GM18517 (cell line): ENCODE results near the gene TMPO.
A peak's percentile ranks its signal among the peaks of the same experiment; 100 is the strongest.
"Not testable (repeated sequence)": the region's sequence is repeated elsewhere in the genome, so short reads cannot be mapped to it uniquely, and the experiment has no call there.

Experiments used
- ATAC-seq: cut with Tn5 transposase; IDR thresholded peaks from one replicate; pipeline ENCODE4 v1.9.1; 2021; ENCODE audit warnings: mild to moderate bottlenecking, moderate library complexity; ENCODE audit not compliant: unreplicated experiment

Gene TMPO

DNA sequence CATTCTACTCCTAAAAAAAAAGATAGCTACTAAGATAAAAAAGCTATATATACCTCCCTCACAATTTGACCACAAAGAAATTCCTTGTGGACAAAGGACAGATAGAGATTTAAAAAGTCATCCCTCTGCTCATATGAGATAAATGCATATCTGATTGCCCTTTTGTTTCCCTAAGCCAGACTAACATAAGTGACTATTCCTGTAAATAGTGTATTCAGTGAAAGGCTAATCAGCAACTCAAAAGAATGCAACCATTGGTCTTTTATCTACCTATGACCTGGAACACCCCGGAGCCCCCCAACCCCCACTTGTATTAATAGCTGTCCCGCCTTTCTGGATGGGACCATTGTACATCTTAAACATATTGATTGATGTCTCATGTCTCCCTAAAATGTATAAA is 6.3 kb upstream of the TMPO start:
- ATAC-seq = no peak

- not testable (repeated sequence) for ATAC-seq
These were observed 3.6 kb upstream of the TMPO start for GRCh38 chr12:98511806-98512205.

DNA sequence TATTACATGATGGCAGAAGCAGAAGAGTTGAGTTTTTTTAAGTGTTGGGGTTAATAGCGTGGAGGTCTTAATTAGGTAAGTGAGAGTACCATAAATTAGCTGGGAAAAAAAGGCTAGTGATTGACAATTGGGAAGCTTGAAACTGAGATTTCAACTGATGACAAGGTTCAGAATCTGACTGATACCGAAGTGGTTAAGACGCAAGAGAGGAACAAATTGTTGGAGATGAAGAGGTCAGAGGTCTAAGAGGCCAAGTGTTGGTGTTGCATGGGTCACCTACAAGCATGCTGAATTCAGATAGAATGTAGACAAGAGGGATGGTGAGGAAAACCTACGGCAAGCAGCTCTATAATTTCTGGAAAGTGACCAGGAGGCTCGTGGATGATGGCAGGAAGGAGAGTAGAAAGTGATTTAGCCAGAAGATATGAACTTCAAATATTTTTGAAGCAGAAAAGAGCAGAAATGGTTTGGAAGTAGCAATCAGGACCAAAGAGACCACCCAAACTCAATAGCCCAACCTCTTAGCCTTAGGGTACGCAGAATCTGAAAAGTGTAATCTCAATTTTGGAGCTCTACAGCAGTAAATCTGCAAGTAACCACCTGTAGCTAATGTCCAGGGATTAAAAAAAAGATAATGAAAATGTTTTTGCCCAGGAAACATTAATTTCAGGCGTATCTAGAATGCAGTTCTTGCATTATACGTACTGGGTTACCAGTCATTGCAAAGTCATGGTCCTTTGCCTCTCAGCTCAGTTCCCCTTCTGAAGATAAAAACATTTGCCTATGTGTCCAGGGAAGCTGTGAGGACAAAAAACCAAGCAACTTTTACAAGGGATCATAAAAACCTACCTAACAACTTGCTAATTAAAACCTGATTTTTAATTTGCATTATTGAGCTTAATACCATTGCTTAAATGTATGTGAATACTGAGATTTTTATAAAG is 1.7 kb upstream of the TMPO start:
- no peak for ATAC-seq

GRCh38 chr12:98514982-98515286 is 456 bp upstream of the TMPO start:
- ATAC-seq = no peak

DNA sequence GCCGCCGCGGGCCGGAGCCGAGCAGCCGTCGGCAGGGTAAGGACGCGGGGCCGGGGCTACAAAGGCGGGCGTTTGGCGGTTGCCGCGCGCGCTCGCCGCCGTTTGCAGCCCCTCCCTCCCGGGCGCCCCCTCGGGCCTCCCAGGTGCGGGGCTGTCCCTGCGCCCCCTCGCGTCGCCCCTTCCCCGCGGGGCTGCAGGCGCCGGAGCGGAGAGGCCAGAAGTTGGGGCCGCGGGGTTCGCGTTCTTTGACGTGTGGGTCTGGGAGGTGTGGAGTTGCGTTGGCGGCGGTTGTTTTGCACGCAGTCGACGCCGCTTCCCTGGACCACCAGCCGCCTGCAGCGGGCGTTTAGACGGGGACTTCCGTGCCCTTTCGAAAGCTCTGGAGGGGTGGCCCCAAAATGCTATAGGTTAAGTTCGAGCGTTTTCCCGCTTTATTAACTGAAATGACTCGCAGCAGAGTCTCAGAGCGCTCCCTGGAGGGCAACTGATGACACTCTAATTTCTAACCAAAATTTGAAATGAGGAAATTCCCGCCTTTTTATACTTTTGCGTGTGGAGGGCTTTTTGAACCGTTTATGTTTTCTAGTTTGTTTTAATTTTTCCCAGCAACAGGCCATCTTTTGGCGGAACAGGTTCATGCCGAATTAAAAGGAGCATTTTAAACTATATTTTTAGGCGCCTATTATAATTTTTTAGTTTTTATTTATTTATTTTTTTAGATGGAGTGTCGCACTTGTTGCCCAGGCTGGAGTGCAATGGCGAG is 902 bp downstream of the TMPO start:
- peak; percentile 75 for ATAC-seq

- ATAC-seq = no peak
These were observed 4.0 kb downstream of the TMPO start for GRCh38 chr12:98519257-98519907.

DNA sequence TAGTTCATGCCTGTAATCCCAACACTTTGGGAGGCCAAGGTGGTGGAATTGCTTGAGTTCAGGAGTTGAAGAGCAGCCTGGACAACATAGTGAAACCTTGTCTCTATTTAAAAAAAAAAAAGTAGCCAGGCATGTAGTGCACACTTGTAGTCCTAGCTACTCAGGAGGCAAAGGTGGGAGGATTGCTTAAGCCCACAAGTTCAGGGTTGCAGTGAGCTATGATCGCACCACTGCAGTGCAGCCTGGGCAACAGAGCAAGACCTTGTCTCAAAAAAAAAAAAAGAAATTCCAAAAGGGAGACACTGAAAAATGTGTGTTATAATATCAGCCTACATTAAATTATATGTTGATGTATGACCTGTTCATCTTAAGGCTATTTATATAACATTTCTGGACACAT is 14.7 kb downstream of the TMPO start:
- no peak for ATAC-seq

DNA sequence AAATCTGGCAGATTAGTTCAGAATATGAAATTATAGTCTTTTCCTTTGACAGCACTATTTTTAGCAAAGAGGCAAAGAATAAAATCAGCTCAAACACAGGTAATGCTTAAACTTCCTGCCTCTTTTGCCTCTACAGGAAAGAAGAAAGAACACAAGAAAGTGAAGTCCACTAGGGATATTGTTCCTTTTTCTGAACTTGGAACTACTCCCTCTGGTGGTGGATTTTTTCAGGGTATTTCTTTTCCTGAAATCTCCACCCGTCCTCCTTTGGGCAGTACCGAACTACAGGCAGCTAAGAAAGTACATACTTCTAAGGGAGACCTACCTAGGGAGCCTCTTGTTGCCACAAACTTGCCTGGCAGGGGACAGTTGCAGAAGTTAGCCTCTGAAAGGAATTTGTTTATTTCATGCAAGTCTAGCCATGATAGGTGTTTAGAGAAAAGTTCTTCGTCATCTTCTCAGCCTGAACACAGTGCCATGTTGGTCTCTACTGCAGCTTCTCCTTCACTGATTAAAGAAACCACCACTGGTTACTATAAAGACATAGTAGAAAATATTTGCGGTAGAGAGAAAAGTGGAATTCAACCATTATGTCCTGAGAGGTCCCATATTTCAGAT is 17.4 kb downstream of the TMPO start:
- no peak for ATAC-seq

GRCh38 chr12:98533723-98534251 is 18.4 kb downstream of the TMPO start:
- ATAC-seq = no peak

- ATAC-seq = no peak
These were observed 22.6 kb downstream of the TMPO start for GRCh38 chr12:98538031-98538430.

- no peak for ATAC-seq
These were observed 28.3 kb downstream of the TMPO start for GRCh38 chr12:98543701-98544100.

DNA sequence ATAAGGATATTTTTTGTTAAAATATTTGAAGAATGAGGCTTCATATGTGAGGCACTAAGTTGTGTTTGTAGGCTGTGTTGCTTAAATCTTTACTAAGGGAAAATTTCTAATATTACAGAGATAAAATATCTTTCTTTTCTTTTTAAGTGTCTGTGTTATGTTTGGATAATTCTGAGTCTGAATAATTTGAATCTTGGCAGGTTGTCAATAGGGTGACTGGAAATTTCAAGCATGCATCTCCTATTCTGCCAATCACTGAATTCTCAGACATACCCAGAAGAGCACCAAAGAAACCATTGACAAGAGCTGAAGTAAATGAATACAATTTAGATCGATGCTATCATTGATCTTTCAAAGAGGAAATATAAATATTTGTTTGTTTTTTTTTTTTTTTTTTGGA is 29.4 kb downstream of the TMPO start:
- ATAC-seq = no peak

DNA sequence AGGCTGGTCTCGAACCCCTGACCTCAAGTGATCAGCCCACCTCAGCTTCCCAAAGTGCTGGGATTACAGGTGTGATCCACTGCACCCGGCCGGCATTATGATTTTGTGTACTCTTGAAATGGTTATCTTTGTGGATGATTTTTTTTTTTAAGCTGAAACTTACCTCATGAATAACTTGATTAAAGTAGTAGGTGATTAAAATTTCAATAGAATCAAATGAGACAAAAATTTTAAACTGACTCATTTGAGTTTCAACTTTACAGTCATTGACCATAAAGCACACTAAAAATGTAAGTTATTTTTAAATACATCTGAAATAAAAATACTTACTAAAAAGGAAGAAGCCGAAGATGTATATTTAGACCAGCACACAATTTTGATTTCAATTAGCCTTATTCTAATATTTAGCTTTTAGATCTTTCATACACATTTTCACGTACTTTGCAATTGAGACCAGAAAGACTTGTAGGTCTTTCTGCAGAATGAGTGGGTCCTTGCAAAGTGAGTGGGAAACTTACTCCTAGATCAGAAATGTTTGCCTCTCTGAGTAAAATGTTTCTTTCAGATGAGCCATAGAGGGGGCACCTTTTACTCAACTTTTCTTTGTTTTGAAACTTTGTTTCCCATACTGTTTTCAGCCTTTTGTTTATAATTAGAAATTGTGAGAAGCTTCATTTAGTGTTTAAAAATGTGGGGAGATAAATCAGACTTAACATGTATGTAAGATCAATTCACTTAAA is 34.2 kb downstream of the TMPO start:
- ATAC-seq = no peak

GRCh38 chr12:98551787-98552186 is 36.4 kb downstream of the TMPO start:
- ATAC-seq = no peak

DNA sequence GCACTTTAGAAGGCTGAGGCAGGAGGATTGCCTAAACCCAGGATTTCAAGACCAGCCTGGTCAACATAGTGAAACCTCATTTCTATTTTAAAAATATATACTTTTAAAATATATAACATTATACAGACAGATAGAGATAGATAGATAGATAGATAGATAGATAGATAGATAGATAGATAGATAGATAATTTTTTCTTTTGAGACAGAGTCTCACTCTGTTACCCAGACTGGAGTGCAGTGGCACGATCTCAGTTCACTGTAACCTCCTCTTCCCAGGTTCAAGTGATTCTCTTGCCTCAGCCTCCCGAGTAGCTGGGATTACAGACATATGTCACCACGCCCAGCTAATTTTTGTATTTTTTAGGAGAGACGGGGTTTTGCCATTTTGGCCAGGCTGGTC is 42.7 kb downstream of the TMPO start:
- ATAC-seq = not testable (repeated sequence)

- ATAC-seq = no peak
These were observed 44.3 kb downstream of the TMPO start for GRCh38 chr12:98559666-98560065.

DNA sequence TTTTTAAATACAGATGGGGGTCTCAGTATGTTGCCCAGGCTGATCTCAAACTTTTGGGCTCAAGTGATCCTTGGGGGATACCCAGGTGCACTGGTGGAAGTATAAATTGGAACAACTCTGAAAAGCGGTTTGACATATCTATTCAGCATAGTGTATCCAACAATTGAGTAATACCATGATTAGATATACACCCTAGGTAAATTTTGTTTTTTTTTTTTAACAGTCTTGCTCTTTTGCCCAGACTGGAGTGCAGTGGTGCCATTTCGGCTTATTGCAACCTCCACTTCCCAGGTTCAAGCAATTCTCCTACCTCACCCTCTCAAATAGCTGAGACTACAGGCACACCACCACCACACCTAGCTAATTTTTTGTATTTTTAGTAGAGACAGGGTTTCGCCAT is 46.5 kb downstream of the TMPO start:
- ATAC-seq = no peak

DNA sequence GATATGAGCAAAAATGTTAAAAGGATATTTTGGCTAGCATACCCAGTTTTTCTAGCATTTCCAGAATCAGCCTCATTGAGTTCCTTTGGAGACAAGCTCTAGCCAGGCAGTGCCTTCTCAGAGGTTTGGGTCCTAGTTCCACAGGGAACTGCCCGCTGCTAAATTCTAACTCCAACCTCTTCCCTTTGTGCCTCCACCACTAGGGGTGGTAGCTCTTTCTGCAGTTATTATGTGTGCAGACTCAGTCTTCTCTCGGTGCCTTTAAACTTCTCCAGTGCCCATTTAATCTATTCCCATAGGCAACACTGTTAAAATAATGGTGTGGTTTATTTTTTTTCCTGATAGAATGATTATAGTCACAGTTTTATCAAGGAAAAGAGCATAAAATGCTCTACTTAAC is 56.6 kb downstream of the TMPO start:
- no peak for ATAC-seq

DNA sequence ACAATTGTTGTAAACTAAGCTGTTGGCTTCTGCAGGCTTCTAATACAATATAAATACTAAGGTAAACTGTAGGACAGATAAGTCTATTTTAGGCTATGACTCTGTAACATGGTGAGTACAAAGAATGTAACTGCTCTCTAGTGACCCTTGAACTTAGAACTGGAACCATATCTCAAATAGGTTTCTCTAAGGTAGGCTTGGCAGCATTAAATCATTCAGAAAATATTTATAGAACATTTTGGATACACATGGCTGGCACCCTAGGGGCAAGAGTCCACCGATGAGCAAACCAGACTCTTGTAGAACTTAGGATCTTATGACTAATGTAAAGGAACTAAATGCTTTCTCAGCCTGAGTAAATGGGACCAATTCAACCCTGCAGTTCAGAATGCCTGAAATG is 58.7 kb downstream of the TMPO start:
- no peak for ATAC-seq

GRCh38 chr12:98575013-98575412 is 59.6 kb downstream of the TMPO start:
- ATAC-seq = no peak
